OCI-LY1 (cell line): ENCODE data around the gene CCNDBP1.

ENCODE experiments used
- H2AFZ ChIP-seq: fragments of 200-600 bp; sonication (generic), shearing (Covaris generic); 2 replicates; pipeline ENCODE4 v1.6.0; 2014; ENCODE audit warnings: antibody characterized with exemption, mild to moderate bottlenecking, low read length
- H3F3A ChIP-seq: fragments of 200-600 bp; sonication (generic), shearing (Covaris generic); 2 replicates; pipeline ENCODE4 v1.6.0; 2014; ENCODE audit warnings: mild to moderate bottlenecking, antibody characterized with exemption, low read length, moderate library complexity; ENCODE audit not compliant: insufficient read depth
- H3K27ac ChIP-seq: fragments of 200-600 bp; sonication (generic); 2 replicates; pipeline ENCODE4 v1.5.1; 2014; ENCODE audit warnings: low read length, mixed run types, mild to moderate bottlenecking, low read depth; ENCODE audit not compliant: poor library complexity, severe bottlenecking
- H3K27me3 ChIP-seq: fragments of 200-600 bp; sonication (generic); 2 replicates; pipeline ENCODE4 v1.6.0; 2014; ENCODE audit warnings: antibody characterized with exemption, mild to moderate bottlenecking, low read length, moderate library complexity; ENCODE audit not compliant: insufficient read depth
- H3K36me3 ChIP-seq: fragments of 200-600 bp; sonication (generic); 2 replicates; pipeline ENCODE4 v1.6.1; 2014; ENCODE audit warnings: mild to moderate bottlenecking, antibody characterized with exemption, low read length, moderate library complexity, mixed read lengths; ENCODE audit not compliant: insufficient read depth
- H3K4me1 ChIP-seq: fragments of 200-600 bp; sonication (generic); 2 replicates; pipeline ENCODE4 v1.5.1; 2014; ENCODE audit warnings: mild to moderate bottlenecking, low read length, moderate library complexity; ENCODE audit not compliant: insufficient read depth, severe bottlenecking
- H3K4me2 ChIP-seq: fragments of 200-600 bp; sonication (generic), shearing (Covaris generic); 2 replicates; pipeline ENCODE4 v1.6.1; 2014; ENCODE audit warnings: low read length
- H3K4me3 ChIP-seq: fragments of 200-600 bp; sonication (generic); 2 replicates; pipeline ENCODE4 v1.5.1; 2014; ENCODE audit warnings: low read length, low read depth, mild to moderate bottlenecking, mixed read lengths; ENCODE audit not compliant: poor library complexity, severe bottlenecking
- H3K79me2 ChIP-seq: fragments of 200-600 bp; shearing (Covaris generic); 2 replicates; pipeline ENCODE4 v1.6.1; 2016; ENCODE audit warnings: mixed run types, low read length, mixed read lengths; ENCODE audit not compliant: insufficient read depth
- H3K9ac ChIP-seq: fragments of 200-600 bp; sonication (generic), shearing (Covaris generic); 2 replicates; pipeline ENCODE4 v1.6.1; 2014; ENCODE audit warnings: mild to moderate bottlenecking, low read length, mixed read lengths
- H3K9me2 ChIP-seq: fragments of 200-600 bp; sonication (generic), shearing (Covaris generic); 2 replicates; pipeline ENCODE4 v1.6.1; 2014; ENCODE audit warnings: low read depth, mild to moderate bottlenecking, low read length, mixed read lengths
- H3K9me3 ChIP-seq: fragments of 200-600 bp; shearing (Covaris generic); 2 replicates; pipeline ENCODE4 v1.6.1; 2014; ENCODE audit warnings: low read length, mixed read lengths
- H4K20me1 ChIP-seq: fragments of 200-600 bp; sonication (generic), shearing (Covaris generic); 2 replicates; pipeline ENCODE4 v1.6.0; 2016; ENCODE audit warnings: mild to moderate bottlenecking, low read length; ENCODE audit not compliant: insufficient read depth
- EZH2 ChIP-seq: fragments of 200-600 bp; sonication (generic), shearing (Covaris generic); IDR thresholded peaks from 2 replicates; pipeline ENCODE4 v1.8.0; 2017; ENCODE audit warnings: borderline replicate concordance, mixed run types, mild to moderate bottlenecking, antibody characterized with exemption, low read length, moderate library complexity, mixed read lengths
- TF ChIP-seq, protein P1 (sequence below): fragments of 200-600 bp; sonication (generic), shearing (Covaris generic); IDR thresholded peaks from 2 replicates; pipeline ENCODE4 v1.5.1; 2017; ENCODE audit warnings: mild to moderate bottlenecking, antibody characterized with exemption, low read length, moderate library complexity, mixed read lengths

Gene CCNDBP1

DNA sequence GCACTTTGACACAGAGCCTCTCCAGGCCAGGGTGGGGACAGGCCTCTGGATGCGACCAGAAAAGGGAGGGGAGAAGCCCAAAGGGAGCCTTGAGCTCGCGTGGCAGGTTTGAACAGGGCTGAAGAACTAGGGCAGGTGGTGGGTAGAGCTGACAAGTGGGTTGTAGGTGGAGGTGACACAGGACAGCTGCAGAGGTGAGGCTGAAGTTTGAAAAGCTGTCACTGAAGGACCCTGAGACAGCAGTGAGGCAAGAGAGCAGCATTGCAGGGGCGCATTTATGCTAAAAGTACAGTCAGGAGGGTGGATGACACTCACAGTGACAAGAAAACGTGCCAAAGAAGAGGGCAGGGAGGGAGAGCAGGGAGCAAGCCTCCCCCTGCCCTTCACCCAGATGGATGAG is 57.4 kb downstream of the CCNDBP1 start:
- Histone ChIP-seq H2AFZ (no peak overlapping the region), H3F3A (no peaks in the 10 kb centered on the region), H3K9me2 (no peaks in the 10 kb centered on the region), H3K4me1 (no peaks in the 10 kb centered on the region), H3K79me2 (no peaks in the 10 kb centered on the region), H4K20me1 (no peaks in the 10 kb centered on the region), H3K27me3 (peaks cover 9% of the 10 kb centered on the region), H3K9ac (no peak overlapping the region), H3K4me3 (no peak overlapping the region), H3K9me3 (no peaks in the 10 kb centered on the region), H3K27ac (no peak overlapping the region), H3K36me3 (no peaks in the 10 kb centered on the region), H3K4me2 (no peak overlapping the region)
- no peak for TF ChIP-seq EZH2

DNA sequence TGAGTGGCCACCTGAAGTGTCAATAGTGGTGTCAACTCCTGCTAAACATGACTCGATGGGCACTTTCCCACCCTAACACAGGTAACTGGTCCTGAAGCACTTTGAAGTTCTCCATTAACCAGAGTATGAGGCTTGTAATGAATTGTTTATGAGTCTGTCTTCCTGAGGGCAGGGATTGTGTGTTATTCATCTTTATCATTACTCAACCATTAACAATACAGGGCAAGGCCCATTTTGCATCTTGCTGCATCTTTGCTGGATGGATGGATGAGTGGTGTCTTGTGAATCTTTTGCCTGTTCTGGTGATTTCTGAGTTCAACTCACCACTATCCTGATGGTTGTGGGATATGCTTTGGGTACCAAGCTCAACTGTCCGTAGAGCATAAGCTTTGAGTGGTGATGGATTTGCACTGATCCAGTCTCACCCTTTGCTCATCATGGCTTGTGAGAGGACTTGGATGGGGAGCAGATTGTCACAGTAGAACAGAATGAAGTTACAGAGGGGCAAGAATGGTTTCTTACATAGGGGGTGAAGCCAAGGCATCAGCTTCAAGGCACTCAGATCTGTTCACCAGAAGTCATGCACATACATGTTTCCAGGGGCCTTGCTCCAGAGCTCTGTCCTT is 57.9 kb downstream of the CCNDBP1 start:
- Histone ChIP-seq H3K9me2 (no peaks in the 10 kb centered on the region), H3K4me2 (no peak overlapping the region), H3K9ac (no peak overlapping the region), H2AFZ (no peak overlapping the region), H3K9me3 (no peaks in the 10 kb centered on the region), H3K79me2 (no peaks in the 10 kb centered on the region), H4K20me1 (no peaks in the 10 kb centered on the region), H3K36me3 (no peaks in the 10 kb centered on the region), H3F3A (no peaks in the 10 kb centered on the region), H3K27ac (no peak overlapping the region), H3K4me3 (no peak overlapping the region), H3K4me1 (no peaks in the 10 kb centered on the region), H3K27me3 (peaks cover 9% of the 10 kb centered on the region)
- TF ChIP-seq, protein P1, sequence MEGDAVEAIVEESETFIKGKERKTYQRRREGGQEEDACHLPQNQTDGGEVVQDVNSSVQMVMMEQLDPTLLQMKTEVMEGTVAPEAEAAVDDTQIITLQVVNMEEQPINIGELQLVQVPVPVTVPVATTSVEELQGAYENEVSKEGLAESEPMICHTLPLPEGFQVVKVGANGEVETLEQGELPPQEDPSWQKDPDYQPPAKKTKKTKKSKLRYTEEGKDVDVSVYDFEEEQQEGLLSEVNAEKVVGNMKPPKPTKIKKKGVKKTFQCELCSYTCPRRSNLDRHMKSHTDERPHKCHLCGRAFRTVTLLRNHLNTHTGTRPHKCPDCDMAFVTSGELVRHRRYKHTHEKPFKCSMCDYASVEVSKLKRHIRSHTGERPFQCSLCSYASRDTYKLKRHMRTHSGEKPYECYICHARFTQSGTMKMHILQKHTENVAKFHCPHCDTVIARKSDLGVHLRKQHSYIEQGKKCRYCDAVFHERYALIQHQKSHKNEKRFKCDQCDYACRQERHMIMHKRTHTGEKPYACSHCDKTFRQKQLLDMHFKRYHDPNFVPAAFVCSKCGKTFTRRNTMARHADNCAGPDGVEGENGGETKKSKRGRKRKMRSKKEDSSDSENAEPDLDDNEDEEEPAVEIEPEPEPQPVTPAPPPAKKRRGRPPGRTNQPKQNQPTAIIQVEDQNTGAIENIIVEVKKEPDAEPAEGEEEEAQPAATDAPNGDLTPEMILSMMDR, result no peak
- TF ChIP-seq EZH2, result no peak

DNA sequence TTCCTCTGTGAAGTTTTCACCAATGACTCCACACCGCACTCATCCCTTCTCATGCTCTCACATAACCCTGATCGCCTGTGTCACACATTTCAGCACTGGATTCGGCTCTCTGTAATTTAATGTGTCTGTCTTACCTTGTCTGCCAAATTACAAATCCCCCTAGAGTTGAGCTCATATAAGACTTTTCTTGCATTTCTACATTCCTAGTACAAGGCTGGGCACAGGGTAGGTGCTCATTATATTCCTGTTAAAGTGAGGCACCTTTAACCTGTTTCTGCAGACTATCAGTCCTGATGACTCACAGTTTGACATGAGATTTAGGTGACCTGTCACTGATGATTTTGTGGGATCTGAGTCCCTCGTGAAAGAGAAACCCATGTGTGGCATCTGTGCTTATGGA is 58.9 kb downstream of the CCNDBP1 start:
- H3K27me3 ChIP-seq, result peaks cover 9% of the 10 kb centered on the region
- H3K9me2 ChIP-seq, result no peaks in the 10 kb centered on the region
- no peak overlapping the region for H3K4me2 ChIP-seq
- H3K9me3 ChIP-seq, result no peaks in the 10 kb centered on the region
- no peak overlapping the region for H3K27ac ChIP-seq
- H3F3A ChIP-seq, result no peaks in the 10 kb centered on the region
- no peak overlapping the region for H3K9ac ChIP-seq
- no peaks in the 10 kb centered on the region for H4K20me1 ChIP-seq
- no peak for TF ChIP-seq EZH2
- TF ChIP-seq, protein P1, result no peak
- H2AFZ ChIP-seq, result no peak overlapping the region
- no peak overlapping the region for H3K4me3 ChIP-seq
- H3K36me3 ChIP-seq, result no peaks in the 10 kb centered on the region
- no peaks in the 10 kb centered on the region for H3K79me2 ChIP-seq
- no peaks in the 10 kb centered on the region for H3K4me1 ChIP-seq

GRCh38 chr15:43246261-43246774 is 61.1 kb downstream of the CCNDBP1 start:
- H3K9me3 ChIP-seq, result no peaks in the 10 kb centered on the region
- no peaks in the 10 kb centered on the region for H3K36me3 ChIP-seq
- TF ChIP-seq EZH2, result no peak
- TF ChIP-seq, protein P1, result no peak
- no peak overlapping the region for H3K27ac ChIP-seq
- peaks cover 9% of the 10 kb centered on the region; the same call in 1 of the 2 replicates for H3K27me3 ChIP-seq
- H3F3A ChIP-seq, result no peaks in the 10 kb centered on the region
- H2AFZ ChIP-seq, result no peak overlapping the region
- no peaks in the 10 kb centered on the region for H3K4me1 ChIP-seq
- H4K20me1 ChIP-seq, result no peaks in the 10 kb centered on the region
- no peak overlapping the region for H3K4me3 ChIP-seq
- H3K9ac ChIP-seq, result no peak overlapping the region
- no peaks in the 10 kb centered on the region for H3K9me2 ChIP-seq
- no peaks in the 10 kb centered on the region for H3K79me2 ChIP-seq
- no peak overlapping the region for H3K4me2 ChIP-seq
